A172 (cell line): ENCODE results near the gene INPP5E. TPM values are rescaled to one million over a fixed set of nuclear protein-coding genes. Genes with fewer than 3 reads are reported as not detected.

ENCODE experiments used
- DNase-seq: peaks from one replicate; pipeline ENCODE4 v3.0.0-alpha.2; 2015; ENCODE audit warnings: low spot score
- total RNA-seq: library from RNA; depleted of rRNA; stranded (reverse); fragments of >200 nt; shearing (Covaris generic); gene quantifications from 2 replicates; pipeline ENCODE4 v1.2.3, GENCODE V29; 2014

INPP5E gene
- total RNA-seq, 1 experiment from 2014 or later: 16.6 TPM

DNA sequence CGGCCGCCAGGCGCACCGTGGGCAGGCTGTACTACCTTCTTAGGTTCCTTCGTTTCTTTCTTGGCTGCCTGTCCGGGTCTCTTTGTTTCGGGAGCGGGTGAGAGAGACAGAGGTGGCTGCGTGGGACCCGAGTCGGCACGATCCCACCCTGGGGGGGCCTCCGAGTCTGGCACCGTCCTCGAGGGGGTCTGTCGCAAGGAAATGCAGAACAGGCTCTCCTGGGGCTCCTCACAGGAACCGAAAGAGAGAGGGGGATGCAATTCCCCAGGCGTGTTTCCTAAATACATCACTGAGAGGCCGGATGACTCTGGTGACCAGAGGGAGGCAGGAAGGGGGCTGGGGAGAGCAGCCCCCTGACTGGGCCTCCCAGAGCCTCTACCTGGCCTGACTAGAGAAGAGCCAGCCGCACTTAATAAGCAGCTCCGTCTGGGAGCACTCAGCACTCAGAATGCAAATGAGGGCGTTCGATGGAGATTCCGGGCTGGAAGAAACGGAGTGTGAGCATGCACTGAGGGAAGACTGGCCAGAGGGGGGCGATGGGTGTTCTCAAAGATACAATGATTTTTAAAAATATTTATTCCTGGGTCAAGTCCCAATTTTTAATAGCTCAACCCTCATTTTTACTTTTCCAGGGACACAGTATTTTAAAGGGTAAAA lies 11.7 kb upstream of the INPP5E start:
- no peak for DNase-seq

DNA sequence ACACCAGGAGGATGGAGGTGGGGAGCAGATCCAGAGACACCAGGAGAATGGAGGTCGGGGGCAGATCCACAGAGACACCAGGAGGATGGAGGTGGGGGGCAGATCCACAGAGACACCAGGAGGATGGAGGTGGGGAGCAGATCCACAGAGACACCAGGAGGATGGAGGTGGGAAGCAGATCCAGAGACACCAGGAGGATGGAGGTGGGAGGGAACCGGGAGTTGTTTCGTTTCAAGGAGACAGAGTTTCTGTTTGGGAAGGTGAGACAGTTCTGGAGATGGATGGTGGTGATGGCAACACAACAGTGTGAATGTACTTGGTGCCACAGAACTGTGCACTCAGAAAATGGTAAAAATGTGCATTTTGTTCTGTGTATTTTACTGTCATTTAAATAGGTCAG lies 9.0 kb upstream of the INPP5E start:
- no peak for DNase-seq

- no peak for DNase-seq
Measured at GRCh38 chr9:136447173-136447778, 7.6 kb upstream of the INPP5E start.

DNA sequence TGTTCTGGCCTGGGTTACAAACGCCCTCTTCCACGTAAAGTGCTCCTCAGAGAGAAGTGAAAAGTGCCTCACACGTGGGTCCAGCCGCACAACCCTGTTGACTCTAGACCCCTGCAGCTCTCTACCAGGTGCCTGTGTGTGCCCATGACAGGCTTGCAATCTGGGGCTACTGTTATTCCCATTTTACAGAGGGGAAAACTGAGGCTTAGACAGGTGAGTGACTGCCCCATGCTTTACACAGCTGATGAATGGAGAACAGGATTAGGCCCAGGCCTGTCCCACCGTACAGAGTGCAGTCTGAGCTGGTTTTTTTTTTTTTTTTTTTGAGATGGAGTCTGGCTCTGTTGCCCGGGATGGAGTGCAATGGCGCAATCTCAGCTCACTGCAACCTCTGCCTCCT lies 6.2 kb upstream of the INPP5E start:
- DNase-seq: no peak

GRCh38 chr9:136444102-136444501 lies 4.5 kb upstream of the INPP5E start:
- no peak for DNase-seq

DNA sequence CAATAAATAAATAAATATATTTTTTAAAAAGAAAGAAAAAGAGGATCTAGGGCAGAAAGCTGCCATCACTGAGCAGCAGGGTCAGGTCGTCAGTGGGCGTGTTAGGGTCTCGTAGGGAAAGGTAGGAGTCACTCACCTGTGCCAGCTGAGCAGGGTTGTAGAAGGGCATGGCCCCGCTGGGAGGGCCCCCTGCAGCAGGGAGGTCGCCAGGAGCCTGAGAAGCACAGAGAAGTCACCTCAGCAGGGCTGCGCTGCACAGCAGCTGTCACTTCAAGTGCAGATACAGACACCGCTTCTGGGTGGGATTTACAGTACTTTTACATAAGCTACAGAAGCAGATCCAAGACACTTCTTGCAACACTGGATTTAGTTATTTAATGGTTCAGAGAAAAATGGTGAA lies 4.0 kb upstream of the INPP5E start:
- DNase-seq: no peak

- no peak for DNase-seq
Measured at GRCh38 chr9:136443087-136443486, 3.4 kb upstream of the INPP5E start.

DNA sequence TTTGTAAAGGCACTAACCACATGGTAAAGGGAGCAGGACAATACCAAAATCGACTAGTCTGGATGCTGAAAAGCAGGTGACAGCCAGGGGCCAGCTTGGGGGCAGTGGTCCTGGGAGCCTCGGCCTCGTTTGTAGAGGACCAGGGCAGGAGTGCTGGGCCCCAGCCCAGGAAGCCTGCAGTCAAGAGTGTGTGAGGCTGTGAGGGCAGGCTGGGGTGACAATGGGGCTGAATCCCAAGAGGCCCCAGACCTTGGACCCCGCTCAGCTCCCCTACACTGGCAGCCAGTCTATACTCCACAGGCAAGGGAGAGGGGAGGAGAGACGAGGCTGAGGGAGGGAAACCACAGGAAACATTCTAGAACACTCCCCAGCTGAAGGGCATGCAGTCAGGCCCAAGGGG lies 2.6 kb upstream of the INPP5E start:
- DNase-seq: no peak

- peak; percentile 91 for DNase-seq
Measured at GRCh38 chr9:136441681-136442245, 2.1 kb upstream of the INPP5E start.

DNA sequence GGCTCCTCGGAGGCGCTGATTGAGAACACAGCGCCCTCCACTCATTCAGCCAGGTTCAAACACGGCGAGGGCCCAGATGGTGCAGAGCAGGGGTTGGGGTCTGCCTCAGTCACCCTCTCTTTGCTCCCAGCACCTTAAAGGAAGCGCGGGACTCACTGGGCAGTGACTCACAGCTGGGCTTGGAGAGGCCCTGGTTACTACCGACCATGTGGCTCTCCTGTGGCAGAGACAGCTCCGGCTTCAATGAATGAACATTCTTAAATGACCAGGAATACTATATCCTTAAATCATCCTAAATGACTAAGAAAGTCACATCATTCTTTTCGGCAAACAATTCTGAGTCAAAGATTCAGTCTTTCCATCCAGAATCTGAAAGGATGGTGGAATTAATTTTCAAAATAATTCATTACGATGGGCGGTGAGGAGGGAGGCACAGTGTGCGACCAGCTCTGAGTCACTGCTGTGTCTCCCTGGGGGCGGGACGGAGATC lies 1.6 kb upstream of the INPP5E start:
- DNase-seq: peak; percentile 94

- DNase-seq: peak; percentile 43
Measured at GRCh38 chr9:136438548-136439480, 831 bp downstream of the INPP5E start.

DNA sequence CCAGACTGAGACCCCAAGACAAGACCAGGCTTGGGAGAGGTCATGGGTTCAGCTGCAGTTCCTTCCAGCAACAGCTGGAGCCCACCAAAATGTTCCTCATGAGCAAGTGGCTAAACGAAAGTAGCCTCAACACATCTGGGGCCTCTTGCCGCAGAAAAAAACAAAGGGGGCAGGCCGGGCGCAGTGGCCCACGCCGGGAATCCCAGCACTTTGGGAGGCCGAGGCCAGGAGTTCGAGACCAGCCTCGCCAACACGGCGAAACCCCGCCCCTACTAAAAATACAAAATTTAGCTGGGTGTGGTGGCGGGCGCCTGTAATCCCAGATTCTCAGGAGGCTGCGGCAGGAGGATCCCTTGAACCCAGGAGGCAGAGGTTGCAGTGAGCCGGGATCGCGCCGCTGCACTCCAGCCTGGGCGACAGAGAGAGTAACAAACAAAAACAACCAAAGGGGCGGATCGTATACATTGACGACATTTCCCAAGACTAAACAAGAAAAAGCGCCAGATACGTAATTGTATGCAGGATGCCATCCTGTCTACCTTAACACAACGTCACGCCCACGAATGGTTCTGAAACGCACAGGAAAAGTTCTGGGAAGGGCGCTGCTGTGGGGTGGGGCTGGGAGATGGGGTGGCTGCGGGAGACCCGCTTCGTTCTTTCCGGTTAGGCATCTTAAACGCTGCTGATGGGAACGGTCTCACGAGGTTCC lies 1.7 kb downstream of the INPP5E start:
- DNase-seq: no peak

DNA sequence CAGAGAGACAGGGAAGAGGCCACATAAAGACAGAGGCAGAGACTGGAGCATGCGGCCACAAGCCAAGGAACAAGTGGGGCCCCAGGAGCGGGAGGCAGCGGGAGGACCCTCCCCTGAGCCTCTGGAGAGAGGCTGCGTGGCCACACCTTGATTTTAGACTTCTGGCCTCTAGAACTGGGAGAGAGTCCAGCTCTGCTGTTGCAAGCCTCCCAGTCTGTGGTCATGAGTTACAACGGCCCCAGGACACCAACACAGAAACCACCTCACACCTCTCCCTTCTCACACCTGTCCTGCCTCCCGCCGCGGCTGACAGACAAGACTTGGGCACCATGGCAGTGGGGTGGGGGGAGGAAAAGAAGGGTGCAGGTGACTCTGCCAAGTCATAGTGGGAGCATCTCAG lies 2.2 kb downstream of the INPP5E start:
- DNase-seq: peak; percentile 35

GRCh38 chr9:136436055-136436634 lies 3.5 kb downstream of the INPP5E start:
- no peak for DNase-seq

DNA sequence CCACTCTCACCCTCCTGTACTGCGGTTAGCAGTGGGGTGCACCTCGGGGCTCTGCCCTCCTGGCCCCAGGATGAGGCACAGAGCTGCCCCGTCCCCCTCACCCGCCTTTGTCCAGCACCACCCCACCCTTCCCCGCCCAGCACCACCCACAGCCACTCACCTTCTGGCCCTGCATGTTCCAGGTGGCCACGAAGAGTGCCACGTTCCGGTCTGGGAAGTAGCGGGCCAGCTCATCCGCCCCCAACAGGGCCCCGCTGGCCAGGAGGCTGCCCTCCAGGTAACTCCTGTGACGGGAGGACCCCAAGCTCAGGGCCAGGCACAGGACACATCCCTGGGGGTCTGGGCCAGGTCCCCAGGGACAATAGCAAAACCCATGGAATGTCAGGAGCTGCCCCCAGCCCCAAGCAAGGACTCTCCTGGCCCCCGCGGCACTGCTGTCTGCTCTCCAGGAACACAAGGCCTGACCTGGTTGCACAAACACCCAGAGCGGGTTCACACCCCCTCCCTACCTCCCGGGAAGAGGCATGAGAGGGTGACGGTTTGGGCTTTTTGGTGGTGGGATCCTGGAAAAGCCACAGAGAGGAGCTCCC lies 5.0 kb downstream of the INPP5E start:
- DNase-seq: no peak

- no peak for DNase-seq
Measured at GRCh38 chr9:136433849-136434579, 5.6 kb downstream of the INPP5E start.

DNA sequence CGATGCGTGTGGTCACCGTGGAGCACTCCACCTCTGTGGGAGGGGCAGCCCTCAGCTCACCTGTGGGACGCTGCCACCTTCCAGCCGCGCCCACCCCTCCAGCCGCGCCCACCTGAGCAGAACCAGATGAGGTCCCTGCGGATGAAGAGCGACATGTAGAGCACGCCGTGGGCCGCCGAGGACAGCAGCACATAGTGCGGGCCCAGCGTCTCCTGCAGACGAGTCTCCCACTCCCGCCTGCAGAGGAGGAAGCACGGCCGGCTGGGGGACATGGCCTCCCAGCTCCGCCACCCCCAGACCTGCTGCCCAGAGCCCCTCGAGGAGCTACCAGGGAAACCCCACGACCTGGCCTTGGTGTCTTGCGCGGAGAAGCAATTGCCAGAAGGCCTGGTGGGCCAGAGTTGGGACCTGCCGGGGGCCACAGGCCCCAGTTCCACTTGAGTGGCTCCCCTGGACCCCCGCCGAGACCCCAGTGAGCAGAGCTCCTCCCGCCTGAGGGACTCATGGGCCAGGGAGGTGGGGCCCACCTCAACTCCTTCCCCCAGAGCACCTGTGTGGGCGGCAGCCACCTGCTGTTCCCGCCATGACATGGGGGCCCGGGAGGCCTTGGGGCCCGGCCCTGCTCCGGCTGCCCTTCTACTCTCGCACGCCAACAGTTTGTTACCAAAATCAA lies 6.5 kb downstream of the INPP5E start:
- DNase-seq: no peak

GRCh38 chr9:136432591-136432990 lies 7.1 kb downstream of the INPP5E start:
- no peak for DNase-seq

DNA sequence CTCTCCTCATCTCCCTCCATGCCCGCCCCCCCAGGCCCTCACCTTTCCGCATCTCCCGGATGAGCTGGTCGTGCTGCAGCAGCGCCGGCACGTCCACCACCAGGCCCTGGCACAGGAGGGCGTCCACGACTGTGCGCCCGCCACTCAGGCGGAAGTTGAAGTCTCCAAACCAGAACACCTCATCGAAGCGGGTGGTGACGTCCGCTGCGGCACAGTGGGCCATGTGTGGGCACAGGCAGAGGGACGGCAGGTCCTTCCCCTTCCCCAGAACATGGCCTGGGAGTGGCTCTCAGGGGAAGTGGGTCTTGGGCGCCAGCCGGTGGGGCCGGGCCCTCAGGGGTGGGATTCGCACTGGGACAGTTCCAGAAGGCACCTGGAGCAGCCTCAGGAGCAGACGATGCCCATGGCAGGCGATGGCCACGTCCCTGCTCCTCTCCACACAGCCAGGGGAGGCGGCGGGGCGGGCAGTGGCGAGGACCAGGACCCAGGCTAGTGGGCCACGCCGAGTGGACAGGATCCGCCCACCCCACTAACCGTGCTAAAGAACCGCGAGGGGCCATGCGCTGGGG lies 7.8 kb downstream of the INPP5E start:
- DNase-seq: no peak
